GM12878 (cell line): ENCODE measurements around the gene SEMA5B. TPM values are rescaled to one million over a fixed set of nuclear protein-coding genes. Genes with fewer than 3 reads are reported as not detected.

Experiments
- ATAC-seq: fragments of 200-7000 bp; cut with Tn5 transposase; 3 replicates; pipeline ENCODE4 v1.9.1; 2020; ENCODE audit warnings: mild to moderate bottlenecking, moderate library complexity
- BruUV-seq: library from RNA; stranded (reverse); fragments of 400-500 nt; replicated peaks from 2 replicates; lab custom pipeline; 2021; lab: Mats Ljungman, UMichigan
- CTCF ChIA-PET: fragments of 300-600 bp; sonication (Branson Sonifier 250); formaldehyde crosslinking; extraction: SDS; loops from one replicate; lab custom pipeline; 2021; ENCODE audit warnings: inconsistent platforms; lab: Yijun Ruan, JAX
- POLR2A ChIA-PET: fragments of 350-600 bp; formaldehyde crosslinking; extraction: SDS; loops from one replicate; lab custom pipeline; 2021; ENCODE audit warnings: inconsistent platforms; lab: Charles Lee
- RAD21 ChIA-PET: fragments of 300-600 bp; sonication (Branson Sonifier 250); formaldehyde crosslinking; loops from one replicate; lab custom pipeline; 2023; ENCODE audit warnings: antibody characterized with exemption; ENCODE audit not compliant: unreplicated experiment; lab: Charles Lee
- SMC1A ChIA-PET: fragments of 300-600 bp; sonication (Branson Sonifier 250); formaldehyde crosslinking; loops from one replicate; lab custom pipeline; 2023; ENCODE audit not compliant: unreplicated experiment, uncharacterized antibody; lab: Charles Lee
- DNase-seq: peaks from one replicate; pipeline ENCODE4 v3.0.0-alpha.2; 2011; ENCODE audit warnings: low read depth, low spot score
- FAIRE-seq: peaks from 3 replicates; lab custom pipeline; 2011; peaks lifted over from hg19 to GRCh38; lab: Jason Lieb, UNC
- H2AFZ ChIP-seq: 2 replicates; pipeline ENCODE4 v1.6.0; 2011; ENCODE audit warnings: low read depth, low read length, control low read depth; ENCODE audit not compliant: control insufficient read depth
- H3K27ac ChIP-seq: 2 replicates; pipeline ENCODE4 v1.5.1; 2011; ENCODE audit warnings: control low read depth; ENCODE audit not compliant: control insufficient read depth, insufficient read depth
- H3K27me3 ChIP-seq, 2 experiments: replicated peaks in 1 of 2; 2 replicates each; pipeline versions ENCODE4 v1.6.0 to v1.6.1; 2011; ENCODE audit warnings: low read length in 1 of 2; ENCODE audit not compliant: control insufficient read depth in 2 of 2, insufficient read depth in 2 of 2
- H3K36me3 ChIP-seq, 2 experiments: 2 replicates each; pipeline ENCODE4 v1.5.1; 2011; ENCODE audit warnings: low read length in 1 of 2; ENCODE audit not compliant: control insufficient read depth in 2 of 2, insufficient read depth in 2 of 2
- H3K4me1 ChIP-seq: 2 replicates; pipeline ENCODE4 v1.6.1; 2011; ENCODE audit warnings: mild to moderate bottlenecking, low read length, moderate library complexity, mixed read lengths; ENCODE audit not compliant: control insufficient read depth, insufficient read depth
- H3K4me2 ChIP-seq: 2 replicates; pipeline ENCODE4 v1.6.0; 2011; ENCODE audit warnings: control low read depth; ENCODE audit not compliant: control insufficient read depth, insufficient read depth
- H3K4me3 ChIP-seq: fragments of 200-600 bp; sonication (generic); 2 replicates; pipeline ENCODE4 v1.5.1; 2016
- H3K79me2 ChIP-seq: 2 replicates; pipeline ENCODE4 v1.6.0; 2011; ENCODE audit warnings: low read length; ENCODE audit not compliant: control insufficient read depth, insufficient read depth
- H3K9ac ChIP-seq: 2 replicates; pipeline ENCODE4 v1.8.0; 2011; ENCODE audit warnings: low read length, control low read depth, mixed read lengths; ENCODE audit not compliant: control insufficient read depth, insufficient read depth
- H3K9me3 ChIP-seq: replicated peaks from 3 replicates; pipeline ENCODE4 v1.5.1; 2011; ENCODE audit warnings: mild to moderate bottlenecking, low read length; ENCODE audit not compliant: control insufficient read depth, insufficient read depth
- H4K20me1 ChIP-seq: 2 replicates; pipeline ENCODE4 v1.6.0; 2011; ENCODE audit not compliant: control insufficient read depth, insufficient read depth
- ATF7 ChIP-seq: fragments of 450-650 bp; IDR thresholded peaks from 2 replicates; pipeline ENCODE4 v1.6.1; 2016; ENCODE audit warnings: low read depth, mild to moderate bottlenecking
- EGR1 ChIP-seq, 2 experiments: IDR thresholded peaks; 1 replicate in 1 of 2; 2 replicates in 1 of 2; pipeline ENCODE4 v1.6.1; 2011 to 2012; ENCODE audit warnings: low read depth in 2 of 2, low read length in 2 of 2, borderline replicate concordance in 1 of 2, mild to moderate bottlenecking in 1 of 2, moderate library complexity in 1 of 2
- MAX ChIP-seq: IDR thresholded peaks from 2 replicates; pipeline ENCODE4 v1.6.1; 2012; ENCODE audit warnings: low read depth, low read length, improper control_type of control experiment
- NRF1 ChIP-seq: conservative IDR thresholded peaks from 2 replicates; pipeline ENCODE4 v1.6.1; 2011; ENCODE audit warnings: mild to moderate bottlenecking, low read depth, low read length, improper control_type of control experiment
- SMAD5 ChIP-seq: IDR thresholded peaks from 2 replicates; pipeline ENCODE4 v1.6.1; 2016; ENCODE audit warnings: antibody characterized with exemption, low read depth
- SUPT20H ChIP-seq: IDR thresholded peaks from 2 replicates; pipeline ENCODE4 v1.6.1; 2011; ENCODE audit warnings: low read depth, mild to moderate bottlenecking, low read length, moderate library complexity, borderline replicate concordance; ENCODE audit not compliant: control insufficient read depth
- ZNF622 ChIP-seq: fragments of 450-650 bp; IDR thresholded peaks from 2 replicates; pipeline ENCODE4 v1.6.1; 2017; ENCODE audit warnings: mild to moderate bottlenecking, inconsistent platforms
- WGBS: methylation state at CpG from one replicate; pipeline ENCODE4 v1.1.6; 2016; ENCODE audit warnings: low lambda C conversion rate; ENCODE audit not compliant: insufficient replicate concordance, insufficient coverage; ENCODE audit errors: missing lambda C conversion rate; 5-methylcytosine and 5-hydroxymethylcytosine counted together
- in situ Hi-C: fragments of 300-500 bp; cut with MboI; formaldehyde crosslinking; loops from 9 replicates; pipeline ENCODE4 v1.14.3; 2018; ENCODE audit warnings: mixed read lengths
- intact Hi-C: fragments of 100-400 bp; cut with micrococcal nuclease; formaldehyde crosslinking; loops from one replicate; pipeline ENCODE4 v1.14.2; 2022; ENCODE audit not compliant: unreplicated experiment
- polyA plus RNA-seq, 11 experiments: library from polyadenylated mRNA; depleted of rRNA in 4 of 11; unstranded in 6 of 11; stranded (reverse) in 5 of 11; fragments of >200 nt; fragmentation: Nextera tagmentation in 4 of 11; fragmentation: Illumina TruSeq in 1 of 11; extraction: Ambion mirVana in 4 of 11; extraction: Trizol in 1 of 11; gene quantifications; 1 replicate in 1 of 11; 2 replicates in 10 of 11; pipeline versions ENCODE4 v1.2.1 to v1.2.3, GENCODE V29; 2011 to 2016; ENCODE audit warnings: inconsistent platforms in 2 of 11, missing spikeins in 2 of 11, low read depth in 1 of 11
- total RNA-seq, 4 experiments: library from RNA; depleted of rRNA in 3 of 4; stranded (reverse); fragments of >200 nt in 3 of 4; fragmentation: Illumina TruSeq in 1 of 4; extraction: Trizol in 1 of 4; gene quantifications; 2 replicates each; pipeline versions ENCODE4 v1.2.1 to v1.2.3, GENCODE V29; 2013 to 2021
- TF ChIP-seq, protein P1 (sequence below): fragments of 450-650 bp; IDR thresholded peaks from 2 replicates; pipeline ENCODE4 v1.6.1; 2016; ENCODE audit warnings: mild to moderate bottlenecking
- TF ChIP-seq, protein P2 (sequence below): fragments of 450-650 bp; formaldehyde crosslinking; IDR thresholded peaks from 2 replicates; pipeline ENCODE4 v1.4.0; 2022; ENCODE audit warnings: mild to moderate bottlenecking, moderate library complexity

The SEMA5B gene
- total and polyA plus RNA-seq, 10 of the 15 experiments (the other 5 are each of a cell fraction or from before 2014, with no cell fraction given): 0.05 TPM; not detected in 9

DNA sequence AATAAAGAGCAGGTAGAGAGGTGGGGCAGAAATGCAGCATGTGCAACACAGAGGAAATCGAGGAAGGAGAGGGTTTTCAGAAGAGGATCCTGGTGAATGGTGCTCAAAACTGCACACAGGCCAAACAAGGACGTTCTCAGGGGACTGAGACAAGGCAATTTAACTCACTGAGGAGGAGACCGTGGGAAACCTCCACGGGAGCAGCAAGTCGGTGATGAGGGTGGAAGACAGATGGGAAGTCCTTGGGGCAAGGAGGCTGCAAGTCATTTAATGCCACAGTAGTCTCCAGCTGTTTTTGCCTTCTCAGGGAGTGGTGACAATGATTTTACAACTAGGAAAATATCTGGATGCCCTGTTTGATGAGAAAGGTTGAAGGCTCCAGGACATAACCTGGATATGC lies 27.8 kb upstream of the SEMA5B start:
- ATAC-seq: no peak
- intact Hi-C loops: no loop called here
- no peaks in the 10 kb centered on the region for H3K36me3 ChIP-seq
- TF ChIP-seq ATF7 (no peak), EGR1 (IDR thresholded peaks at IDR 0.05; ENCODE audit: borderline replicate concordance in 1 of 2, low read depth in 2 of 2, low read length in 2 of 2) (no peak)
- TF ChIP-seq, all 136 proteins: peak for 0
- H3K9me3 ChIP-seq: no peaks in the 10 kb centered on the region
- in situ Hi-C loops: no loop called here
- H3K27ac ChIP-seq: no peak overlapping the region
- FAIRE-seq (no peak), DNase-seq (no peak)
- no peaks in the 10 kb centered on the region for H3K79me2 ChIP-seq
- no peak overlapping the region for H2AFZ ChIP-seq
- SMC1A ChIA-PET: no interaction called here
- POLR2A ChIA-PET: no interaction called here
- H3K4me3 ChIP-seq: no peak overlapping the region
- H4K20me1 ChIP-seq: no peaks in the 10 kb centered on the region
- RAD21 ChIA-PET: no interaction called here
- no TSS peak for BruUV-seq
- WGBS: 47% methylated on average over 5 of the region's 5 CpGs
- CTCF ChIA-PET: interaction anchor here (1.2 kb wide), 1 partner anchor 61 kb away, joined by 4 read pairs; no protein-coding TSS in a partner anchor
- no peaks in the 10 kb centered on the region for H3K4me1 ChIP-seq
- H3K4me2 ChIP-seq: no peak overlapping the region
- peaks cover 2 to 3% of the 10 kb centered on the region in 2 experiments; a peak in 2 of 4 replicates for H3K27me3 ChIP-seq
- no peak overlapping the region for H3K9ac ChIP-seq

DNA sequence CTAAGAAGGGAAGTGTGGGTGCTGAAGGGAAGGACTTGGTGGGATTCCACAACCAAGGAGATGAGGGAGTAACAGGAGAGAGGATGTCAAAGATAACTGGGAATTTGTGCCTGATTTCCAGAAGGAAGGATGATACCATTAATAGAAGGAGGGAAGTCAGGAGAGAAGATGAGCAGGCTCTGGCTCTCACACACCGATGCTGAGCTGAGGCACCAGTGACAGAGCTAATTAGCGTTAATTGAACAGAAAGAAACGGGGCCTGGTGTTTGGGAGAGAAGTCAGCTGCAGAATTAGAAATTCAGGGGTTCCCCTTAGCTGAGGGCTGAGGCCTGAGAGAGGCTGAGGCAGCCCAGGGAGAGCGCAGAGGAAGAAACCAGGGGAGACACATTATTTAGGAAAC lies 27.4 kb upstream of the SEMA5B start:
- Histone ChIP-seq H3K4me2 (no peak overlapping the region), H3K9me3 (no peaks in the 10 kb centered on the region), H3K27me3 (peaks cover 2 to 3% of the 10 kb centered on the region in 2 experiments; a peak in 2 of 4 replicates), H3K27ac (no peak overlapping the region), H4K20me1 (no peaks in the 10 kb centered on the region), H3K36me3 (no peaks in the 10 kb centered on the region), H3K4me1 (no peaks in the 10 kb centered on the region), H3K4me3 (no peak overlapping the region), H3K79me2 (no peaks in the 10 kb centered on the region), H2AFZ (no peak overlapping the region), H3K9ac (no peak overlapping the region)
- no TSS peak for BruUV-seq
- SMC1A ChIA-PET: no interaction called here
- intact Hi-C loops (no loop called here), in situ Hi-C loops (no loop called here)
- 61% methylated on average over 4 of the region's 4 CpGs for WGBS
- FAIRE-seq (no peak), DNase-seq (no peak), ATAC-seq (no peak)
- POLR2A ChIA-PET: no interaction called here
- CTCF ChIA-PET: no interaction called here
- RAD21 ChIA-PET: no interaction called here
- TF ChIP-seq ZNF622: no peak
- no peak for TF ChIP-seq MAX
- TF ChIP-seq, protein P1, sequence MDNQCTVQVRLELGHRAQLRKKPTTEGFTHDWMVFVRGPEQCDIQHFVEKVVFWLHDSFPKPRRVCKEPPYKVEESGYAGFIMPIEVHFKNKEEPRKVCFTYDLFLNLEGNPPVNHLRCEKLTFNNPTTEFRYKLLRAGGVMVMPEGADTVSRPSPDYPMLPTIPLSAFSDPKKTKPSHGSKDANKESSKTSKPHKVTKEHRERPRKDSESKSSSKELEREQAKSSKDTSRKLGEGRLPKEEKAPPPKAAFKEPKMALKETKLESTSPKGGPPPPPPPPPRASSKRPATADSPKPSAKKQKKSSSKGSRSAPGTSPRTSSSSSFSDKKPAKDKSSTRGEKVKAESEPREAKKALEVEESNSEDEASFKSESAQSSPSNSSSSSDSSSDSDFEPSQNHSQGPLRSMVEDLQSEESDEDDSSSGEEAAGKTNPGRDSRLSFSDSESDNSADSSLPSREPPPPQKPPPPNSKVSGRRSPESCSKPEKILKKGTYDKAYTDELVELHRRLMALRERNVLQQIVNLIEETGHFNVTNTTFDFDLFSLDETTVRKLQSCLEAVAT: no peak
- TF ChIP-seq NRF1: no peak
- TF ChIP-seq, protein P2, sequence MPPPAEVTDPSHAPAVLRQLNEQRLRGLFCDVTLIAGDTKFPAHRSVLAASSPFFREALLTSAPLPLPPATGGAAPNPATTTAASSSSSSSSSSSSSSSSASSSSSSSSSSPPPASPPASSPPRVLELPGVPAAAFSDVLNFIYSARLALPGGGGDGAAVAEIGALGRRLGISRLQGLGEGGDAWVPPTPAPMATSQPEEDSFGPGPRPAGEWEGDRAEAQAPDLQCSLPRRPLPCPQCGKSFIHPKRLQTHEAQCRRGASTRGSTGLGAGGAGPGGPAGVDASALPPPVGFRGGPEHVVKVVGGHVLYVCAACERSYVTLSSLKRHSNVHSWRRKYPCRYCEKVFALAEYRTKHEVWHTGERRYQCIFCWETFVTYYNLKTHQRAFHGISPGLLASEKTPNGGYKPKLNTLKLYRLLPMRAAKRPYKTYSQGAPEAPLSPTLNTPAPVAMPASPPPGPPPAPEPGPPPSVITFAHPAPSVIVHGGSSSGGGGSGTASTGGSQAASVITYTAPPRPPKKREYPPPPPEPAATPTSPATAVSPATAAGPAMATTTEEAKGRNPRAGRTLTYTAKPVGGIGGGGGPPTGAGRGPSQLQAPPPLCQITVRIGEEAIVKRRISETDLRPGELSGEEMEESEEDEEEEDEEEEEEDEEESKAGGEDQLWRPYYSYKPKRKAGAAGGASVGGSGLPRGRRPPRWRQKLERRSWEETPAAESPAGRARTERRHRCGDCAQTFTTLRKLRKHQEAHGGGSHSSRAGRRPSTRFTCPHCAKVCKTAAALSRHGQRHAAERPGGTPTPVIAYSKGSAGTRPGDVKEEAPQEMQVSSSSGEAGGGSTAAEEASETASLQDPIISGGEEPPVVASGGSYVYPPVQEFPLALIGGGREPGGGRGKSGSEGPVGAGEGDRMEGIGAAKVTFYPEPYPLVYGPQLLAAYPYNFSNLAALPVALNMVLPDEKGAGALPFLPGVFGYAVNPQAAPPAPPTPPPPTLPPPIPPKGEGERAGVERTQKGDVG (CRISPR knock-in tag): no peak
- TF ChIP-seq SMAD5: no peak
- TF ChIP-seq SUPT20H: no peak
